Measurements from ENCODE around the gene C6orf89. TPM values are rescaled to one million over a fixed set of nuclear protein-coding genes. Genes with fewer than 3 reads are reported as not detected.

The C6orf89 gene
- polyA plus RNA-seq, 1 donor from 2014 or later: 24.6 TPM

DNA sequence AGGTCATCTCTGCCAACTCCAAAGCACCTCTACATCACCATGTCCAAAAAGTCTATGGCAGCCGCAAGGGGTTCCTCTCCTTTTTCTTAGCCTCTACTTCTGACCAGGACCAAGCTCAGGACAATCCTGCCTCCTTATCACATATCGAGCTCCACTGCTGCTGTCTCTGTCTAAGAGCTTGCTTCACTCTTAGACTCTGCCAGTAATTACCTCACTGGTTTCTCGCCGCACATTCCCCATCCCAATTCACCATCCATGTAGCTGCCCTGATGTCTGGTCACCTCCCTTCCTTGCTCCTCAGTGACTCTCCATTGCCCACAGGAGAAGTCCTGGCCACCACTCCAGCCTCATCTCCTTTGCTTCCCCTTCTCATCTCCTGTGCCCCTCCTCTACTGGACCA lies 44.7 kb downstream of the C6orf89 start:
- Histone ChIP-seq H3K9me3 (ENCODE audit: low read length) (no peaks in the 10 kb centered on the region), H3K36me3 (ENCODE audit: insufficient read depth, low read length) (no peaks in the 10 kb centered on the region), H2AFZ (ENCODE audit: low read depth, low read length) (no peak overlapping the region), H3K4me3 (ENCODE audit: low read length) (no peak overlapping the region), H3K27me3 (ENCODE audit: insufficient read depth, low read depth, low read length) (no peaks in the 10 kb centered on the region), H3K27ac (ENCODE audit: low read length) (no peak overlapping the region), H3K9ac (ENCODE audit: low read length) (no peak overlapping the region), H3K79me2 (replicated peaks; ENCODE audit: insufficient read depth, low read length) (no peaks in the 10 kb centered on the region), H3K4me2 (ENCODE audit: low read length) (no peak overlapping the region), H3K9me2 (ENCODE audit: insufficient read depth, low read length) (no peaks in the 10 kb centered on the region), H3F3A (ENCODE audit: insufficient read depth, low read length, poor library complexity, severe bottlenecking) (no peaks in the 10 kb centered on the region), H4K20me1 (ENCODE audit: insufficient read depth) (no peaks in the 10 kb centered on the region)
- TF ChIP-seq, protein P1, sequence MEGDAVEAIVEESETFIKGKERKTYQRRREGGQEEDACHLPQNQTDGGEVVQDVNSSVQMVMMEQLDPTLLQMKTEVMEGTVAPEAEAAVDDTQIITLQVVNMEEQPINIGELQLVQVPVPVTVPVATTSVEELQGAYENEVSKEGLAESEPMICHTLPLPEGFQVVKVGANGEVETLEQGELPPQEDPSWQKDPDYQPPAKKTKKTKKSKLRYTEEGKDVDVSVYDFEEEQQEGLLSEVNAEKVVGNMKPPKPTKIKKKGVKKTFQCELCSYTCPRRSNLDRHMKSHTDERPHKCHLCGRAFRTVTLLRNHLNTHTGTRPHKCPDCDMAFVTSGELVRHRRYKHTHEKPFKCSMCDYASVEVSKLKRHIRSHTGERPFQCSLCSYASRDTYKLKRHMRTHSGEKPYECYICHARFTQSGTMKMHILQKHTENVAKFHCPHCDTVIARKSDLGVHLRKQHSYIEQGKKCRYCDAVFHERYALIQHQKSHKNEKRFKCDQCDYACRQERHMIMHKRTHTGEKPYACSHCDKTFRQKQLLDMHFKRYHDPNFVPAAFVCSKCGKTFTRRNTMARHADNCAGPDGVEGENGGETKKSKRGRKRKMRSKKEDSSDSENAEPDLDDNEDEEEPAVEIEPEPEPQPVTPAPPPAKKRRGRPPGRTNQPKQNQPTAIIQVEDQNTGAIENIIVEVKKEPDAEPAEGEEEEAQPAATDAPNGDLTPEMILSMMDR (IDR thresholded peaks at IDR 0.05; ENCODE audit: poor library complexity, severe bottlenecking): no peak
- no peak for TF ChIP-seq EZH2 (IDR thresholded peaks at IDR 0.05; ENCODE audit: borderline replicate concordance, insufficient read depth, low read length, poor library complexity, severe bottlenecking)
- no peak for TF ChIP-seq SMC3 (conservative IDR thresholded peaks at IDR 0.05; ENCODE audit: poor library complexity)
- TF ChIP-seq RAD21 (conservative IDR thresholded peaks at IDR 0.05): no peak
- TF ChIP-seq REST (IDR thresholded peaks at IDR 0.05; ENCODE audit: borderline replicate concordance): no peak
- no peak for TF ChIP-seq POLR2AphosphoS5 (IDR thresholded peaks at IDR 0.05)
- TF ChIP-seq TAF1 (IDR thresholded peaks at IDR 0.05; ENCODE audit: low read depth): no peak
- no peak for TF ChIP-seq EP300 (conservative IDR thresholded peaks at IDR 0.05; ENCODE audit: poor library complexity, severe bottlenecking)
- TF ChIP-seq MXI1 (conservative IDR thresholded peaks at IDR 0.05; ENCODE audit: poor library complexity, severe bottlenecking): no peak

- Histone ChIP-seq H3K9ac (ENCODE audit: low read length) (no peak overlapping the region), H3K79me2 (replicated peaks; ENCODE audit: insufficient read depth, low read length) (no peaks in the 10 kb centered on the region), H3K9me3 (ENCODE audit: low read length) (no peaks in the 10 kb centered on the region), H3K4me3 (ENCODE audit: low read length) (no peak overlapping the region), H2AFZ (ENCODE audit: low read depth, low read length) (no peak overlapping the region), H3K27ac (ENCODE audit: low read length) (peak overlapping the region; percentile 2), H4K20me1 (ENCODE audit: insufficient read depth) (no peaks in the 10 kb centered on the region), H3K36me3 (ENCODE audit: insufficient read depth, low read length) (no peaks in the 10 kb centered on the region), H3K27me3 (ENCODE audit: insufficient read depth, low read depth, low read length) (no peaks in the 10 kb centered on the region), H3K9me2 (ENCODE audit: insufficient read depth, low read length) (no peaks in the 10 kb centered on the region), H3K4me2 (ENCODE audit: low read length) (no peak overlapping the region), H3F3A (ENCODE audit: insufficient read depth, low read length, poor library complexity, severe bottlenecking) (no peaks in the 10 kb centered on the region)
- TF ChIP-seq POLR2AphosphoS5 (IDR thresholded peaks at IDR 0.05) (no peak), RAD21 (conservative IDR thresholded peaks at IDR 0.05) (no peak), MXI1 (conservative IDR thresholded peaks at IDR 0.05; ENCODE audit: poor library complexity, severe bottlenecking) (no peak), REST (IDR thresholded peaks at IDR 0.05; ENCODE audit: borderline replicate concordance) (no peak), EZH2 (IDR thresholded peaks at IDR 0.05; ENCODE audit: borderline replicate concordance, insufficient read depth, low read length, poor library complexity, severe bottlenecking) (no peak), SMC3 (conservative IDR thresholded peaks at IDR 0.05; ENCODE audit: poor library complexity) (no peak), EP300 (conservative IDR thresholded peaks at IDR 0.05; ENCODE audit: poor library complexity, severe bottlenecking) (no peak), TAF1 (IDR thresholded peaks at IDR 0.05; ENCODE audit: low read depth) (no peak)
- TF ChIP-seq, protein P1 (IDR thresholded peaks at IDR 0.05; ENCODE audit: poor library complexity, severe bottlenecking): no peak
Observed at GRCh38 chr6:36933102-36933501, 47.4 kb downstream of the C6orf89 start.

Measured in neural cell (in vitro differentiated cells).